GM12873 (cell line): ENCODE data around the gene PATJ.

Experiments
- TF ChIP-seq, protein P1 (sequence below): IDR thresholded peaks from 2 replicates; pipeline ENCODE4 v1.5.1; 2012; ENCODE audit warnings: low read depth, mild to moderate bottlenecking, moderate library complexity, low read length, control low read depth; ENCODE audit not compliant: insufficient read depth; ENCODE audit errors: missing control alignments

PATJ gene

DNA sequence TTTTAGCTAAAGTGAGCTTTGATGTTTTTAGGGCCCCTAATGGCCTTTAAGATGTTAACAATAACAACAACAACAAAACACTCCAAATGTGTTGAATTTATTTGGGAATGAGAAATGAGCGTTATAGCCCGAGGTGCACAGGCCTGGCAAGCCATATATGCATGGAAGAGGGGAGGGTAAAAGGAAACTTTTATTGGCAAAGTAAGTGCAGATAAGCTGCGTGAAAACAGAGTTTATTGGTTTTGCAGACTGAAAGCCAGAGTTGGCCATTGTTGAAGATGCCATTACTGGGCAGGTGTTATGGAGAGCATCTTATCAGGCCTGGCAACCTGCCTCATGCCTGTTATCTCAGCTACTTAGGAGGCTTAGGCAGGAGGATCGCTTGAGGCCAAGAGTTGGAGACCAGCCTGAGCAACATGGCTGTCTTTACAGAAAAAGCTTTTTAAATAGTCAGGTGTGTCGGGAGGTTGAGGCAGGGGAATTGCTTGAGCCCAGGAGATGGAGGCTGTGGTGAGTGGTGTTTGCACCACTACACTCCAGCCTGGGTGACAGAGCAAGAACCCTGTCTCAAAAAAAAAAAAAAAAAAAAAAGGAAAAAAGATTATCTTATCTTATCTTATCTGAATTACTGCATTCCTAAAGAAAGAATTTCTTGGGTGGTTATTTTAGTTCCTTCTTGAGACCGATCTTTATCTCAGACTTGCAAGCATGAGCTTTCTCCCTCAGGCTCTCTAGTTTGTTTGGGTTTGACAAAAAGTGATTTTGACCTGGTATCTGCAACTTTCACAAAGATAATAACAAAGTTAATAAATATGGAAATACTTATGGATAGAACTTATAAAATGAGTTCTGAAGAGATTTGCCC, 1.7 kb downstream of the PATJ start:
- TF ChIP-seq, protein P1, sequence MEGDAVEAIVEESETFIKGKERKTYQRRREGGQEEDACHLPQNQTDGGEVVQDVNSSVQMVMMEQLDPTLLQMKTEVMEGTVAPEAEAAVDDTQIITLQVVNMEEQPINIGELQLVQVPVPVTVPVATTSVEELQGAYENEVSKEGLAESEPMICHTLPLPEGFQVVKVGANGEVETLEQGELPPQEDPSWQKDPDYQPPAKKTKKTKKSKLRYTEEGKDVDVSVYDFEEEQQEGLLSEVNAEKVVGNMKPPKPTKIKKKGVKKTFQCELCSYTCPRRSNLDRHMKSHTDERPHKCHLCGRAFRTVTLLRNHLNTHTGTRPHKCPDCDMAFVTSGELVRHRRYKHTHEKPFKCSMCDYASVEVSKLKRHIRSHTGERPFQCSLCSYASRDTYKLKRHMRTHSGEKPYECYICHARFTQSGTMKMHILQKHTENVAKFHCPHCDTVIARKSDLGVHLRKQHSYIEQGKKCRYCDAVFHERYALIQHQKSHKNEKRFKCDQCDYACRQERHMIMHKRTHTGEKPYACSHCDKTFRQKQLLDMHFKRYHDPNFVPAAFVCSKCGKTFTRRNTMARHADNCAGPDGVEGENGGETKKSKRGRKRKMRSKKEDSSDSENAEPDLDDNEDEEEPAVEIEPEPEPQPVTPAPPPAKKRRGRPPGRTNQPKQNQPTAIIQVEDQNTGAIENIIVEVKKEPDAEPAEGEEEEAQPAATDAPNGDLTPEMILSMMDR: no peak

DNA sequence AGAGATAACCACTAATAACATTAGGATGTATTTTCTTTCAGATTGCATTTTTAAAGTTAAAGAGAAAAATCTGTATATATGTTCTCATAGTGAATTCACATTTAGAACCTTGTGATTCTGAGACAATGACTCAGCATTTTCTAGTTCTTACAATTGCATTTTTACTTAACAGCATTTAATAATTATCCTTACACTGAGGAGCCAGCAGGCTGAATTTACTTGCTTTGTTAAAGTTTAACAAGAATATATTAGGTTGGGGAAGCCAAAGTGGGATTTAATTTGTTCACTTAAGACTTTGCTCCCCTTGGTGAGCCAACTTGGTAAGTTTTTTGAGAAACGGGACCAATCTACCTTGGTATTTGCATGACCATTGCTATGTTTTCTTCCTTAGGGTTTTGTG, 4.5 kb downstream of the PATJ start:
- TF ChIP-seq, protein P1: no peak

DNA sequence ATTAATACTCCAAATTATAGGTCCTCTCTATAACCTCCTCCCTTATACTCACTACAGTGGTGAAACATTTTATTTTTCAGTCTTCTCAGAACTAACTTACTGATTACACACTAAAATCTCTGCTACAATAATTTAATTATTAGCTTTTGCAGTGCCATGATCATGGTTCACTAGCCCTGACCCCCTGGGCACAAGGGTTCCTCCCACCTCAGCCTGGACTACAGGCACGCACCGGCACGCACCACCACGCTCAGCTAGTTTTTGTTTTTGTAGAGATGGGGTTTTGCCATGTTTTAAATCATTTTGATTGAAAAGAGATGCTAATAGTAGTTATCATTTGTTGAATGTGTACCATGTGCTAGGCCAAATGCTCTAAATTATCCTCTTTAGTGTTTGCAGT, 6.3 kb downstream of the PATJ start:
- TF ChIP-seq, protein P1: no peak

DNA sequence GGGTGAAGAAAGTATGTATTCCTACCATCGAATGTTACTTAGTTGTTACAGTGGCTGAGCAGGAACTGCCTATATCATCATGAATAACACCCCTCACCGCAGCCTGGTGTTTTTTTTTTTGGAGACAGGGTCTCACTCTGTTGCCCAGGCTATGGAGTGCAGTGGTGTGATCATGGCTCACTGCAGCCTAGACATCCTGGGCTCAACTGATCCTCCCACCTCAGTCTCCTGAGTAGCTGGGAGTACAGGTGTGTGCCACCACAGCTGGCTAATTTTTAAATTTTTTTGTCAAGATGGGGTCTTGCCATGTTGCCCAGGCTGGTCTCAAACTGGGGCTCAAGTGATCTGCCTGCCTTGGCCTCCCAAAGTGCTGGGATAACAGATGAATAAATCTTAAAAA, 7.3 kb downstream of the PATJ start:
- TF ChIP-seq, protein P1: no peak

DNA sequence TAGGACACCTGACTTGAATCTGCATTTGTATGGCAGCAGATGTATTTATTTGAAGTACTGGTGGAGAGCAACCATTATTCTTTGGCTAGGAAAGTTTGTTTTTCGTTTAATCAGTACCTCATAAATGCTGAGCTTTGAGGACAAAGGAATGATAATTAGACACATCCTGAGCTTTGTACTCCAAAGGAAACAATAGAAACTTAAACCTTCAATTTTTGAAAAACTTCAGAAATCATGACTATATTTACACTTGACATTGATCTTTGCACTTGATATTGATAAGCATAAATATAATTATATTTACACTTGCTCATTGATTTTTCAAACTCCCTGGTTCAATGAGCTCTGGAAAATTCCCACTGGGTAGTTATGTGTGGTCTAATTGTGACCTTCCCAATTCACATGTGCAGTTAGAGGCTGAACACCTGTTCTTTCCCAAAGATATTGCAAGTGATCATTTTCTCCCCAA, 10.7 kb downstream of the PATJ start:
- TF ChIP-seq, protein P1: no peak

DNA sequence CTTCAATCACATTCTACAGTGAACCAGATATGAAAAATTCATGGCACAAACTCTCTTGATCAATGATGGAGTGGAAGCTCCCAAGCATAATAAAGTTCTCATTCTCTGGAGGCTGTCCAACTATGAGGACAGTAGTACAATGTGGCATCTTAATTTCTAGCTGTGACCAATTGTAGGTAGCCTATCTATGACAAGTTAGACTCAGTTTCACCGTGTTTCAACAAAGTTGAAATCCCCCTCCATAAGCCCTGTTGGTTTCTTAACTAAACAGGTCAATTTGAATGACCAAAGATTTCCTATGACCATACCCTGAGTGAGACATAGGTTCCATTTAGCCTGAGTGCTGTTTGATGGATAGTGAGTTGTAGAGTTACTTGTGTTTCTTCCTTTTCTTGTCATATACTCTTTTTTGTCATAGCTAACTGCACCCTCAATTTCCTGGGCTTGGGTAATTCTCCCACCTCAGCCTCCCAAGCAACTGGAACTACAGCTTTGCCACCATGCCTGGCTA, 11.8 kb downstream of the PATJ start:
- TF ChIP-seq, protein P1: no peak

DNA sequence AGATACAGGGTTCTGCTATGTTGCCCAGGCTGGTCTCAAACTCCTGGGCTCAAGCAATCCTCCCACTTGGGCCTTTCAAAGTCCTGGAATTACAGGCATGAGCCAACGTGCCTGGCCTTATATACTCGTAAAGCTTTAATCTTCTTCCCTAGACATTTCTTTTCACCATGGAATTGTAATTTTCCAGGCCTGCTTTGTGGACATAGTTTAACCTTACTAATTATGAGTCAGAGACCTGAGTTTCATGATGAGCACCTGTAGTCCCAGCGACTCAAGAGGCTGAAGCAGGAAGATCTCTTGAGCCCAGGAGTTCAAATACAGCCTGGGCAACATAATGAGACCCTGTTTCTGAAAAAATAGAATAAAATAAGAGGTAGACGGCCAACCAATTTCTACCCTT, 12.3 kb downstream of the PATJ start:
- TF ChIP-seq, protein P1: no peak
